Keratinocyte (primary cell): ENCODE results near the gene COL20A1.

ENCODE experiments used
- CTCF ChIP-seq, 3 experiments: IDR thresholded peaks in 1 of 3; conservative IDR thresholded peaks in 1 of 3; optimal IDR thresholded peaks in 1 of 3; 2 replicates in 2 of 3; 3 replicates in 1 of 3; pipeline versions ENCODE3 to v1.5.1; 2011; ENCODE audit warnings: low read length in 3 of 3, mild to moderate bottlenecking in 3 of 3, moderate library complexity in 2 of 3, control low read depth in 1 of 3, inconsistent platforms in 1 of 3; ENCODE audit not compliant: insufficient read depth in 2 of 3; ENCODE audit errors: extremely low read depth in 1 of 3
- EZH2 ChIP-seq: IDR thresholded peaks from one replicate; pipeline ENCODE4 v1.6.1; 2012; ENCODE audit warnings: inconsistent platforms, mild to moderate bottlenecking, low read length, moderate library complexity

- TF ChIP-seq CTCF (optimal IDR thresholded peaks at IDR 0.05 in 1 of 3, IDR thresholded peaks at IDR 0.05 in 1 of 3, conservative IDR thresholded peaks at IDR 0.05 in 1 of 3; ENCODE audit: extremely low read depth in 1 of 3, insufficient read depth in 2 of 3, low read length in 3 of 3), result no peak
- no peak for TF ChIP-seq EZH2
Observed at GRCh38 chr20:63282946-63283345, 10.0 kb upstream of the COL20A1 start.
